Pons (tissue), 1 donor: Measurements from ENCODE around the gene ACO1.

Source experiments
- DNase-seq: peaks from one replicate; pipeline ENCODE4 v3.0.0-alpha.2; 2016; ENCODE audit warnings: low spot score

Gene ACO1

GRCh38 chr9:32490601-32491000 lies 106.2 kb downstream of the ACO1 start:
- no peak for DNase-seq

GRCh38 chr9:32497921-32498320 lies 113.5 kb downstream of the ACO1 start:
- no peak for DNase-seq

- DNase-seq = no peak
Observed at GRCh38 chr9:32500768-32501167, 116.3 kb downstream of the ACO1 start.

GRCh38 chr9:32501868-32502267 lies 117.4 kb downstream of the ACO1 start:
- DNase-seq = no peak

- no peak for DNase-seq
Observed at GRCh38 chr9:32502464-32502863, 118.0 kb downstream of the ACO1 start.

- no peak for DNase-seq
Observed at GRCh38 chr9:32503008-32503407, 118.6 kb downstream of the ACO1 start.
